MCF 10A (cell line): ENCODE results near the gene PRRC2B. TPM values are rescaled to one million over a fixed set of nuclear protein-coding genes. Genes with fewer than 3 reads are reported as not detected.

Experiments used
- BruUV-seq: library from RNA; stranded (reverse); fragments of 400-500 nt; replicated peaks from 2 replicates; lab custom pipeline; 2021; lab: Mats Ljungman, UMichigan
- CTCF ChIA-PET: fragments of 300-600 bp; sonication (Branson Sonifier 250); formaldehyde crosslinking; extraction: SDS; loops from one replicate; lab custom pipeline; 2021; ENCODE audit warnings: antibody characterized with exemption, inconsistent platforms; lab: Yijun Ruan, JAX
- POLR2A ChIA-PET: fragments of 300-600, 350-650 bp; sonication (Branson Sonifier 250); formaldehyde crosslinking; extraction: SDS; loops from one replicate; lab custom pipeline; 2020; ENCODE audit warnings: antibody characterized with exemption, inconsistent platforms; lab: Yijun Ruan, JAX
- DNase-seq: peaks from one replicate; pipeline ENCODE4 v3.0.0-alpha.2; 2018; ENCODE audit not compliant: unreplicated experiment
- H3K27ac Mint-ChIP-seq: one replicate; pipeline ENCODE4 v1.8.0; 2022; ENCODE audit warnings: mild to moderate bottlenecking, low read depth, mixed read lengths; ENCODE audit not compliant: unreplicated experiment
- H3K27me3 Mint-ChIP-seq: one replicate; pipeline ENCODE4 v1.8.0; 2022; ENCODE audit warnings: mixed read lengths; ENCODE audit not compliant: insufficient read depth, unreplicated experiment
- H3K36me3 Mint-ChIP-seq: one replicate; pipeline ENCODE4 v1.8.0; 2022; ENCODE audit warnings: mild to moderate bottlenecking, moderate library complexity, mixed read lengths; ENCODE audit not compliant: insufficient read depth, unreplicated experiment
- H3K4me1 Mint-ChIP-seq: one replicate; pipeline ENCODE4 v1.8.0; 2022; ENCODE audit warnings: mixed read lengths; ENCODE audit not compliant: insufficient read depth, unreplicated experiment
- H3K4me3 Mint-ChIP-seq: one replicate; pipeline ENCODE4 v1.8.0; 2022; ENCODE audit warnings: mild to moderate bottlenecking, moderate library complexity, mixed read lengths; ENCODE audit not compliant: unreplicated experiment
- H3K9me3 Mint-ChIP-seq: one replicate; pipeline ENCODE4 v1.8.0; 2022; ENCODE audit warnings: mixed read lengths; ENCODE audit not compliant: unreplicated experiment
- intact Hi-C: fragments of 100-400 bp; cut with micrococcal nuclease; formaldehyde crosslinking; loops from 2 replicates; pipeline ENCODE4 v1.14.1; 2022
- total RNA-seq: library from RNA; stranded (reverse); gene quantifications from 2 replicates; pipeline ENCODE4 v1.2.3, GENCODE V29; 2022
- TF ChIP-seq, protein P1 (sequence below): fragments of 200-600 bp; IDR thresholded peaks from one replicate; pipeline ENCODE4 v1.8.0; 2022; ENCODE audit warnings: antibody characterized with exemption, mild to moderate bottlenecking; ENCODE audit not compliant: unreplicated experiment

The PRRC2B gene
- total RNA-seq, 1 experiment from 2014 or later, result 186 TPM

DNA sequence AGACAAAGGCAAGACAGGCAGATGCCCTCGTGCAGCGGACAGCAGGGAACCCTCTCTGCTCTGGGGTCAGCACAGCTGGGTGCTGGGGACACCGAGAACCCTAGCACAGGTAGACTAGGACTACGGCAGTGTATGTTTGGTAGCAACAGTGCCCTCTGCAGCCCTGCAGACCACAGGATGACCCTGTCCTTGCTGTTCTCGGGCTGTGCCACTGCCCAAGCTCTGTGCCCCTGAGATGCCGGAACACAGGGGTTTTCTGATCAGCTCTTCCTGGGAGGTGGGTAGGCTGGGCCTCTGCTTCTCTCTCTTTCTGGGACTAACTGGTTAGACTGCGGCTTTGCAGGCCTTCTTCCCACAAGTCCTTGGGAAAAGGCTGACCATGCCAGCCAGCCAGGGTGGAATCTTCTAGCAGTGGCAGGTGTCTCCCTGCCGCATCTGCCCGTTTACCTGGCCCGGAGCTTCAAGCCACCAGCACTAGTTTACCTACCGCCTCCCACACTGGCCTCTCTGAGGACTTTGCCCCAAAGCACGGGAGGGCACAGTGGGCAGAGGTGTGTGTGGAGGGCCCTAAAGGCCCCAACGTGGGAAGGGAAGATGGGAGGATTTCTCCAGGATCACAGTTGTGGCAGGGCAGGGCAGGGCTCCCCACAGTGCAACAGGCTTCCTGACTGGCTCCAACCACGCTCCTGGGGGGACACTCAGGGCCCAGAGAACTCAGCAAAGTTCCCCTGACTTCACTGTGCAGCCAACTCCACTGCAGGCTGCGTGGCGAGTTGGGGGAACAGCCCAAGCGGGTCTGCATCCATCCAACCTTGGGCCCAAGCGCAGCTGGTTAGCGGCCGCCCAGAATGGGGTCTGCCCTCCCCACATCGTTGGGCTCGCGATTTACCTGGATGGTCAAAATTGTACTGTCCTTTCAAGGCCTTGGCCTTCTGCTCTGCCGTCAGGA, 136.0 kb downstream of the PRRC2B start:
- POLR2A ChIA-PET, result interaction anchor here (0.6 kb wide), 1 partner anchor 150 kb away, joined by 3 read pairs; no protein-coding TSS in a partner anchor
- no TSS peak for BruUV-seq
- Mint-ChIP-seq H3K9me3 (no peaks in the 10 kb centered on the region), H3K27me3 (no peaks in the 10 kb centered on the region), H3K36me3 (peaks cover 25% of the 10 kb centered on the region), H3K4me3 (peak overlapping the region; percentile 73), H3K27ac (no peak overlapping the region), H3K4me1 (no peaks in the 10 kb centered on the region)
- CTCF ChIA-PET, result interaction anchor here (0.7 to 0.9 kb wide), 2 partner anchors 41 to 1957 kb away, joined by 3 to 4 read pairs; no protein-coding TSS in a partner anchor
- intact Hi-C loops, result no loop called here
- TF ChIP-seq, protein P1, sequence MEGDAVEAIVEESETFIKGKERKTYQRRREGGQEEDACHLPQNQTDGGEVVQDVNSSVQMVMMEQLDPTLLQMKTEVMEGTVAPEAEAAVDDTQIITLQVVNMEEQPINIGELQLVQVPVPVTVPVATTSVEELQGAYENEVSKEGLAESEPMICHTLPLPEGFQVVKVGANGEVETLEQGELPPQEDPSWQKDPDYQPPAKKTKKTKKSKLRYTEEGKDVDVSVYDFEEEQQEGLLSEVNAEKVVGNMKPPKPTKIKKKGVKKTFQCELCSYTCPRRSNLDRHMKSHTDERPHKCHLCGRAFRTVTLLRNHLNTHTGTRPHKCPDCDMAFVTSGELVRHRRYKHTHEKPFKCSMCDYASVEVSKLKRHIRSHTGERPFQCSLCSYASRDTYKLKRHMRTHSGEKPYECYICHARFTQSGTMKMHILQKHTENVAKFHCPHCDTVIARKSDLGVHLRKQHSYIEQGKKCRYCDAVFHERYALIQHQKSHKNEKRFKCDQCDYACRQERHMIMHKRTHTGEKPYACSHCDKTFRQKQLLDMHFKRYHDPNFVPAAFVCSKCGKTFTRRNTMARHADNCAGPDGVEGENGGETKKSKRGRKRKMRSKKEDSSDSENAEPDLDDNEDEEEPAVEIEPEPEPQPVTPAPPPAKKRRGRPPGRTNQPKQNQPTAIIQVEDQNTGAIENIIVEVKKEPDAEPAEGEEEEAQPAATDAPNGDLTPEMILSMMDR, result no peak
- no peak for DNase-seq

DNA sequence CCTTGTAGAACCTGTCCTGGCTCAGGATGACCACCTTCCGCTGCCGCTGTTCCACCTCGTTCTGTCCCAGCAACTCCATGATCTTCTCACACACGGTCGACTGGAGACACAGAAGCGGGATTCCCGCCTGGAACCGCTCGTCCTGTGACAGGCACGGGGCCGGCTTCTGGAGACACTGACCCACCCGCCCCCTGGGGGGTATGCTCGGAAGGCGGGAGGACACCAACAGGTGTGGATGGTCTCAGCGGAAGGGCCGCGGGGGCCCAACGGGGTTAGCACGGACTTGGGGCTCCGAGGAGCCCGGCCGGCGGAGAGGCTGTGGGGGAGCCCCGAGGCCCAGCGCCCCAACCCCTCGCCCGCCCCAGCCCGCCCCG, 136.6 kb downstream of the PRRC2B start:
- TF ChIP-seq, protein P1, result no peak
- no peaks in the 10 kb centered on the region for H3K9me3 Mint-ChIP-seq
- peak overlapping the region; percentile 73 for H3K4me3 Mint-ChIP-seq
- DNase-seq, result peak; percentile 21
- no peak overlapping the region for H3K27ac Mint-ChIP-seq
- H3K36me3 Mint-ChIP-seq, result peaks cover 18% of the 10 kb centered on the region
- no peaks in the 10 kb centered on the region for H3K4me1 Mint-ChIP-seq
- POLR2A ChIA-PET, result interaction anchor here (0.6 to 1.0 kb wide), 3 partner anchors 11 to 229 kb away, joined by 3 read pairs; no protein-coding TSS in a partner anchor
- CTCF ChIA-PET, result interaction anchor here (0.7 to 0.9 kb wide), 2 partner anchors 42 to 1956 kb away, joined by 3 to 4 read pairs; no protein-coding TSS in a partner anchor
- intact Hi-C loops, result no loop called here
- no TSS peak for BruUV-seq
- H3K27me3 Mint-ChIP-seq, result no peaks in the 10 kb centered on the region

DNA sequence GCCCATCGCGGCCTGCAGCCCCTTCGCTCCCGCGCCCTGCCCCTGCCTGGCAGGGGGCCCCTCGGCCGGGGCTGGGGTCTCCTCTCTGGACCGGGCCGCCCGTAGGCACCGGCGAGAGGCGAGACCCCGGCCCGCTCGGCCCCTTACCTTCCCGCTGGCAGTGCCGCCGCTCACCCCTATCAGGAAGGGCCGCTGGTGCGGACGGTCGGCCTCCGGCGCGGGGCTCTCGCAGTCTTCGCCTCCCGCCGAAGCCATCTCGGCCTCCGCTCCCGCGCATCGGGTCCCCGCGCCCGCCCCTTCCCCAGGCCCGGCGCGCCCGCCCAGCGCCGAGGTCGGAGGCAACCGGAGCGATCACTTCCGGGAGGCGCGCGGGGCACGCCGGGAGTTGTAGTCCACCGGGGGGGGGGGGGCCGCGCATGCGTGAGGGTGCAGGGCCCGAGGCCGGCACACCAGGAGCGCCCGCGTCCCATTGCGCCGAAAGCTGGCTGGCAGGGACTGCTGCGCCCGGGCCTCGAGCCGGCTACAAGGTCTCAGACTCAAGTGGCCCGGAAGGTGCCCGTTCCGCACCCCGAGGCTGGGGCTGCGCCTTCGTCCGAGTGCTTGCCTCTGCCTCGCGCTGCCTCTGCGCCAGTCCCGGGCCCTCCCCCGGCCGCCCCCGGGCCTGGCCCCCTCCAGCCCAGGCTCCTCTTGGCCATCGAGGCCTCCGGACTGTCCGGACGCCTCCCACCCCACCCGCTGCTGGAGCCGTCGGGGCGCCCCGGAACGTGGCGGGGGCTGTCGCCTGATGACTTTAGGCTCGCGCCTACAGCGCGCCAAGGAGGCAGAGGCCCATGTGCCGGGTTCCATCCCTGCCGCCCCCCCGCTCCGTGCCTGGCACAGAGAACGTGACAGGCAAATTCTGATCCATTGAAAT, 137.3 kb downstream of the PRRC2B start, which contains the start of gene UCK1:
UCK1 (minus strand) TSS at position 344 of the 913 bp plus-strand sequence; CDS start at position 255, 89 bp downstream.
- TF ChIP-seq, protein P1, result no peak
- ChIA-PET CTCF (interaction anchor here (0.5 to 0.9 kb wide), 2 partner anchors 455 to 1955 kb away, joined by 3 to 4 read pairs; no protein-coding TSS in a partner anchor), POLR2A (interaction anchor here (0.6 to 1.0 kb wide), 4 partner anchors 11 to 991 kb away, joined by 3 read pairs; no protein-coding TSS in a partner anchor)
- BruUV-seq, result no TSS peak
- Mint-ChIP-seq H3K4me3 (peak within 1 kb of the TSS; percentile 73), H3K36me3 (peaks cover 12% of the 10 kb centered on the region), H3K27me3 (no peaks in the 10 kb centered on the region), H3K9me3 (no peaks in the 10 kb centered on the region), H3K4me1 (no peaks in the 10 kb centered on the region), H3K27ac (no peak within 1 kb of the TSS)
- DNase-seq, result peak; percentile 74
- intact Hi-C loops, result no loop called here
